Activated T-helper 1 cell treated with Interleukin-2 at 50 U/mL for 16 hours (primary cell): ENCODE measurements around the gene ABCC3.

Source experiments
- DNase-seq: peaks from one replicate; pipeline ENCODE4 v3.0.0-alpha.2; 2020; ENCODE audit warnings: low read depth

ABCC3 gene

GRCh38 chr17:50737118-50737698 is 102.5 kb downstream of the ABCC3 start:
- DNase-seq: no peak

- DNase-seq: no peak
These were observed 104.4 kb downstream of the ABCC3 start for GRCh38 chr17:50739098-50739497.
